Small intestine (tissue), 7 donors: ENCODE measurements around the gene NRAP. TPM values are rescaled to one million over a fixed set of nuclear protein-coding genes. Genes with fewer than 3 reads are reported as not detected.

Experiments used
- DNase-seq, 2 donors: peaks; one replicate each; pipeline versions ENCODE4 v3.0.0 to v3.0.0-alpha.2; 2013
- FAIRE-seq: peaks from 2 replicates; lab custom pipeline; 2012; peaks lifted over from hg19 to GRCh38; lab: Jason Lieb, UNC
- H3K27ac ChIP-seq, 3 donors: one replicate each; pipeline ENCODE4 v1.5.1; 2013; ENCODE audit warnings: low read length in 2 of 3, mild to moderate bottlenecking in 2 of 3, control low read depth in 1 of 3, inconsistent platforms in 1 of 3, low read depth in 1 of 3, moderate library complexity in 1 of 3
- H3K27me3 ChIP-seq, 3 donors: one replicate each; pipeline ENCODE4 v1.6.1; 2013; ENCODE audit warnings: low read length in 3 of 3, inconsistent platforms in 1 of 3; ENCODE audit not compliant: control insufficient read depth in 3 of 3, insufficient read depth in 3 of 3
- H3K36me3 ChIP-seq, 3 donors: one replicate each; pipeline ENCODE4 v1.6.1; 2013; ENCODE audit warnings: low read length in 3 of 3, inconsistent platforms in 1 of 3, low read depth in 1 of 3, mild to moderate bottlenecking in 1 of 3, moderate library complexity in 1 of 3; ENCODE audit not compliant: control insufficient read depth in 3 of 3, insufficient read depth in 2 of 3
- H3K4me1 ChIP-seq, 3 donors: one replicate each; pipeline ENCODE4 v1.6.1; 2013; ENCODE audit warnings: low read length in 2 of 3, inconsistent platforms in 1 of 3, low read depth in 1 of 3, mild to moderate bottlenecking in 1 of 3, moderate library complexity in 1 of 3; ENCODE audit not compliant: control insufficient read depth in 3 of 3, insufficient read depth in 2 of 3
- H3K4me3 ChIP-seq, 3 donors: one replicate each; pipeline ENCODE4 v1.5.1; 2013; ENCODE audit warnings: low read length in 3 of 3, control low read depth in 1 of 3, inconsistent platforms in 1 of 3, low read depth in 1 of 3, mild to moderate bottlenecking in 1 of 3, moderate library complexity in 1 of 3
- H3K9me3 ChIP-seq, 2 donors: one replicate each; pipeline ENCODE4 v1.6.1; 2013; ENCODE audit warnings: low read depth in 1 of 2, low read length in 1 of 2; ENCODE audit not compliant: control insufficient read depth in 2 of 2, insufficient read depth in 1 of 2
- WGBS, 3 donors: extraction: QIAGEN DNeasy Blood & Tissue Kit; methylation state at CpG; one replicate each; pipeline ENCODE4 v1.1.7; 2013; 5-methylcytosine and 5-hydroxymethylcytosine counted together
- polyA plus RNA-seq, 4 donors: library from polyadenylated mRNA; stranded (reverse) in 3 of 4; unstranded in 1 of 4; fragments of 200-250 nt in 3 of 4; fragments of 120-200 nt in 1 of 4; gene quantifications; one replicate each; pipeline versions ENCODE4 v1.2.1 to v1.2.3, GENCODE V29; 2013
- donor health status: healthy with polysubstance abuse.
- donor health status: control.
- donor health status: control.
- donor health status: Bipolar disorder and iron deficiency.
- donor health status: healthy.

NRAP gene
- polyA plus RNA-seq, 4 donors: 0.03 to 2.2 (median 0.18) TPM

DNA sequence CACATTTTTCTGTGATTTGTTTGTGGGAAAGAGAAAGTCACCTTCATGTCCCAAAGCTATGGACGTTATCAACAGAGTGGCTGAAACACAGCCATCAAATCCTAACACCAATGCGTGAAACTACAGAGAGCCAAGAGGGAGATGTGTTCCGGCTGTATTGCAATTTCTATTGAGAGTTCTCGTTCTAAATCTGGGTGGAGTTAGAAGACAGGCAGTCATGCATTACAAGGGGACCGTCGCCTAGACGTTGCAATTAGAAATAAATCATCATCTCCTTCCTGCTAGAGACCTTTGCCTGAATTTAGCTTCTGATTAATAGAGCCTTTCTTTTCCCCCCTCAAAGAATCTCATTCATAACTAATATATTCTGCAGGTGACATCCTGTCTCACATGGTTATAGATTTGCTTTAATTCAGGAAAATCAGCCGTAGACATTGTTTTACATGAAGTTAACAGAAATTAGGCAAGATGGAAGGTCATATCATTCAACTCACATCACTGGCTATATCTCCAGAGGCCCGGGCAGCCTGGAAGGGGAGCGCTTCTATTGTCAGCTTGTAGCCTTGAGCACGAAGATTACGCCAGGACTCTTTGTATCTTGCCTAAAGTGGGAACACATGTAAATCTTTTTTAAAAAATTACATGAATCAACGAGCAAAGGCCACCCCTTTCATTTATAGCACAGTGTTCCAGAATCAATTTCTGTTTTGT lies 58.4 kb downstream of the NRAP start:
- H3K4me3 ChIP-seq: no peak overlapping the region
- DNase-seq: no peak
- H3K27ac ChIP-seq: no peak overlapping the region
- no peak for FAIRE-seq
- H3K36me3 ChIP-seq: no peaks in the 10 kb centered on the region
- no peaks in the 10 kb centered on the region for H3K4me1 ChIP-seq
- WGBS, 3 donors: 71 to 76% (median 74%) methylated on average over 13 of the region's 13 CpGs
- H3K9me3 ChIP-seq: no peaks in the 10 kb centered on the region
- peaks cover 0 to 6% (median 2%) of the 10 kb centered on the region in 3 donors for H3K27me3 ChIP-seq

DNA sequence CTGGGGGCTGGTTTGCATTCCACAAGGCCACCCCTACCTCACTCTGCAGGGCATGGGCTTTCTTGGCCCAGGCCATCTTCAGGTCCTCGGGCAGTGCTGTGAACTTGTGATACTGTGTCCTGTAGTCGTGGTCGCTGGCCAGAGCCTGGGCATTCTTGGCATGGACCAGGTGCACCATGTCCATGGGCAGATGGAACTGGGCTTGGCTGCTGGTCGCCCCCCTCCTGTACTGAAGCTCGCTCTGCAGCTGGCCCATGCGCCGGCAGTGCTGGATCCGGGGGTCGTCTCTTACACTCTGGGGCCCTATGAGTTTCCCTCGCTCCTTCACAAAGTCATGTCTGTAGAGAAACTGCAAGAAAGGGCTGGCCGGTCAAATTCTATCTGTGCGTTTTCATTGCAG lies 59.3 kb downstream of the NRAP start:
- no peak overlapping the region for H3K27ac ChIP-seq
- no peak for DNase-seq
- no peaks in the 10 kb centered on the region for H3K4me1 ChIP-seq
- WGBS, 3 donors: 90 to 92% (median 91%) methylated on average over 12 of the region's 12 CpGs
- no peak overlapping the region for H3K4me3 ChIP-seq
- H3K9me3 ChIP-seq: no peaks in the 10 kb centered on the region
- no peaks in the 10 kb centered on the region for H3K36me3 ChIP-seq
- no peak for FAIRE-seq
- H3K27me3 ChIP-seq: peaks cover 0 to 9% (median 2%) of the 10 kb centered on the region in 3 donors

DNA sequence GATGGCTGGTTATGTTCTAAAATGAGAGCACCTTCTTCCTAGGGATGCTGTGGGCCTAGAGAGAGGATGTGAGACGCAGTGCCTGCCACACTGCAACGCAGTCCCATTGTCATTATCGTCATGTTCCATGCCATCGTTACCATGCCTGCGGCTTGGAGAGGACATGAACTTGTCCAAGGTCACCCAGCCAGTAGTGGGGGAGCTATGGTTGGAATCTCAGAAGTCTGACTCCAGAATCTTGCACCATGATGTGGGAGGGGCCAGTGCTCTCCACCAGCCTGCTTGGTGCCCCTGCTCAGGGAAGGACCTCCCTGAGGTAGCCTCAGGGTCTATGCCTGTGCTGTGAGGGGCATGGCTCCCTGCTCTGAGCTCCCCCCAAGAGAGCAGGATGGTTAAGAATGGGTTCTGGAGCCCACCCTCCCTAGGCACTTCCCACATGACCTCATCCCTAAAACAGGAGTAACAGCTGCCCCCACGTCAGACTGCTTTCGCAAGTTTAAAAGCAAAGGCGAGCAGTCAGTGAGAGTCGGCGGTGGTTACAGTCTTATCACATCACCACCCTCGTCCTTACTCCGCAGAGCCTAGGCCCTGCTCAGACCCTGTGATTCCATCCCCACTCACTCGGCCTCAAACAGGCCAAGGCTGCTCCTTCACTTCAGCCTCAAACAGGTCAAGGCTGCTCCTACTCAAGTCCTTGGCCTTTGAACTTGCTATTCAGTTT lies 60.6 kb downstream of the NRAP start:
- no peak for FAIRE-seq
- H3K36me3 ChIP-seq: no peaks in the 10 kb centered on the region

DNA sequence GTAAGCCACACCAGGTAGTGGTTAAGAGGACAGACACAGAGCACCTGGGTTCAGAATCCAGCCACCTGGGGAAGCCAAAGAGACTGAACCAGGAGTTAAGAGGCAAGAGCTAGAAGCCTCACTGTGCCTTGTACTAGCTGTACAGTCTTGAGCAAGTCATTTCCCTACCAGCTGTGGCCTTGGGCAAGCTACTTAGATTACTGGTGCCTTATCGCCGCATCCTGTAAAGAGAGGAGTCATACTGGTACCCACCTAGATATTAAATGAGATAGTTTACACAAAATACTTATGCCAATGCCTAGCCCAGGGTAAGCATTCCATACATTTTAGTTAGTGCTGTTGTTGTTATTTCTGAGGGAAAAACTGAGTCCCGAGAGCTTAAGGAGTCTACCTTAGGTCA lies 63.3 kb downstream of the NRAP start:
- no peak for FAIRE-seq
- H3K36me3 ChIP-seq: no peaks in the 10 kb centered on the region
- no peak for DNase-seq
- no peak overlapping the region for H3K4me3 ChIP-seq
- H3K27me3 ChIP-seq: peaks cover 0 to 10% (median 0%) of the 10 kb centered on the region in 3 donors
- no peak overlapping the region for H3K27ac ChIP-seq
- H3K9me3 ChIP-seq: no peaks in the 10 kb centered on the region
- WGBS, 3 donors: 86 to 91% (median 91%) methylated on average over 3 of the region's 3 CpGs
- no peaks in the 10 kb centered on the region for H3K4me1 ChIP-seq

More for the DNA sequence above, 60.6 kb downstream of the NRAP start:
- H3K4me3 ChIP-seq: no peak overlapping the region
- H3K27ac ChIP-seq: no peak overlapping the region
- H3K4me1 ChIP-seq: no peaks in the 10 kb centered on the region
- DNase-seq: no peak
- 85 to 87% (median 85%) methylated on average over 13 of the region's 13 CpGs for WGBS, 3 donors
- no peaks in the 10 kb centered on the region for H3K9me3 ChIP-seq
- H3K27me3 ChIP-seq: peaks cover 0 to 10% (median 2%) of the 10 kb centered on the region in 3 donors

DNA sequence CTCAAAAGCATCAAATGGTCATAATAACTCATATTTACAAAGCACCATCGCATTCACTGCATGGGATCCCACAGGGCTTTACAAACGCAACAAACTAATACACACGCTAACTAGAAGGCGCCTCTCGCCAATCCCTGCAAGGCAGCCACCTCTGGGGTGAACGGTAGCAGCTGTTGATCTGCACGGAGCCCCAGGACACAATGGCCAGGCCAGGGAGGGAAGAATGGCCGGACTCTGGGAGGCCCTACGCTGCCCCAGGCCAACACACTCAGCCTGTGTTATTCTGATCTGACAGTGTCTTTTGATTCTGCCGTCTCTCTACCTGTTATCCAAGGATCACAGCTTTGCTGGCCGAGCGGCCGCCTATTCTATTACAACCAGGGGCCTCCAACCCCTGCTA lies 69.2 kb downstream of the NRAP start:
- Histone ChIP-seq H3K4me3 (no peak overlapping the region), H3K36me3 (peaks cover 0 to 5% (median 0%) of the 10 kb centered on the region in 3 donors), H3K27me3 (peaks cover 0 to 5% (median 0%) of the 10 kb centered on the region in 3 donors), H3K27ac (no peak overlapping the region), H3K4me1 (no peaks in the 10 kb centered on the region), H3K9me3 (no peaks in the 10 kb centered on the region)
- DNase-seq (no peak), FAIRE-seq (no peak)
- WGBS, 3 donors: 88 to 89% (median 88%) methylated on average over 13 of the region's 13 CpGs

DNA sequence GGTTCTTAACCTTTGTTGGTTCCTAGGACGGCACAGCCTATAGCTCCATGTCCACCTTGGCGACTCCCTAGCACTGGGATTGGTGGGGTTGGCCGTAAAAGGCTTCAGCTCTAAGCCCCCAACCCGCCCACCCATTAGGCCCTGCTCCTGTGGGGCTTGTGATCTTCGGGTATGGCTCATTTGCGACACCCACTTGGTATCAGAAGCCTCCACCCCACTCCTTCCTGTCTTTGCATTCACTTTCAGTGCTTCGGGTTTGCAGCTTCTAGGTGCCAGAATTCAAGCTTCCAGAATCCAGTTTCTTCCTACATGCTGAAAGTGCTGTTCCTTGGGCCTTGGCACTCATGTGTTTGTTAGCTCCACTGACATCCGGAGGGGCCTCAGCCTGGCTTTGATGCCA lies 71.5 kb downstream of the NRAP start:
- Histone ChIP-seq H3K4me1 (no peaks in the 10 kb centered on the region), H3K27me3 (peaks cover 0 to 3% (median 0%) of the 10 kb centered on the region in 3 donors), H3K36me3 (peaks cover 0 to 18% (median 0%) of the 10 kb centered on the region in 3 donors), H3K4me3 (no peak overlapping the region), H3K9me3 (no peaks in the 10 kb centered on the region), H3K27ac (no peak overlapping the region)
- DNase-seq (no peak), FAIRE-seq (no peak)
- 72 to 90% (median 79%) methylated on average over 8 of the region's 8 CpGs for WGBS, 3 donors

DNA sequence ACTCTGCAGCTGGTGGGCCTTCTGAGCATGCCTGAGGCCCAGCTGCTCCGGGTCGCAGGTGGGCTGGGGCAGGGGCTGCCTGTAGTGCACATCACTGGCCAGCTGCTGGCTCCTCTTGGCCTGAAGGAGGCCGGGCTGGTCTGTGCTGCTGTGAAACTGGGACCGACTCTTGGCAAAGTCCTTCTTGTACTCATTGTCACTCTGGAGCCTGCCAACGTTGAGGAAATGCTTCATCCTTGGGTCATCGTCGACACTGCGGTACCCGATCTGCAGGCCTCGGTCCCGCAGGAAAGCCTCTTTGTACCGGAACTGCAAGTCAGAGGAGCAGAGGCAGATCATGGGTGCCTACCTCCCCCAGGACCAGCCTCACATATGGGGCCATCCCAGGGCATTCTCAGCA lies 73.3 kb downstream of the NRAP start:
- H3K4me1 ChIP-seq: no peaks in the 10 kb centered on the region
- no peak overlapping the region for H3K4me3 ChIP-seq
- H3K36me3 ChIP-seq: peaks cover 0 to 30% (median 0%) of the 10 kb centered on the region in 3 donors
- FAIRE-seq: no peak
- H3K27ac ChIP-seq: no peak overlapping the region
- 92 to 94% (median 93%) methylated on average over 12 of the region's 12 CpGs for WGBS, 3 donors
- peaks cover 0 to 3% (median 0%) of the 10 kb centered on the region in 3 donors for H3K27me3 ChIP-seq
- no peaks in the 10 kb centered on the region for H3K9me3 ChIP-seq
- DNase-seq: no peak

DNA sequence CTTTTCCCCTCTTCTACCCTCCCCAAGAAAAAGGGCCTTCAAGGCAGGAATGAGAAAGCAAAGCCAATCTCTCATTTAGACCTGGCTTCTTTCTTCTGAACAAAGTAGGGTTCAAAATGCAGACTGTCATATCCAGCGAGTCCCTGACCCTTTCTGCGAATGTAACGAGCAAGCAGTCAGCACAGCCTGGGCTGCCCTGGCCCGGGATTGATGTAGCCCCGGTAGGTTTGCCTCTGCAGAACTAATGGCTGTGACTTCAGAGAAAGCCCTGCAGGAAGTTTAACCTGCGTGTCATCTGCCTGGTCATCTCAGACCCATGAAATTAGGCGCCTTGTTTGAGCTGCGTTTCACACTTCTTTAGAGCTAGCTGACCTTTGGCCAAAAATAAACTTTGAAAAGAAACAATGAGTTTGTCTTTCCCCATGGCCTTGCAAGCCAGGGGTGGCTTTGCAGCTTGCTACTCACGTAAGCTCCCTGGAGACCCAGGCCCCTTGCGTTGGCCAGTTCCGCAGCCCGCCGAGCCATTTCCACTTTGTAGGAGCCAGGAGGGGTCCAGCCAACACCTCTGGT lies 74.6 kb downstream of the NRAP start:
- Histone ChIP-seq H3K27ac (no peak overlapping the region), H3K27me3 (peaks cover 0 to 3% (median 0%) of the 10 kb centered on the region in 3 donors), H3K4me1 (no peaks in the 10 kb centered on the region), H3K9me3 (no peaks in the 10 kb centered on the region), H3K4me3 (no peak overlapping the region), H3K36me3 (peaks cover 0 to 31% (median 0%) of the 10 kb centered on the region in 3 donors)
- FAIRE-seq (no peak), DNase-seq (no peak)
- 76 to 82% (median 76%) methylated on average over 13 of the region's 13 CpGs for WGBS, 3 donors
